ENCODE data around the gene CA4.
"Not testable (repeated sequence)": the region's sequence is repeated elsewhere in the genome, so short reads cannot be mapped to it uniquely, and the experiment has no call there.

Gene CA4

GRCh38 chr17:60193482-60193881, 43.7 kb downstream of the CA4 start:
- ChIA-PET CTCF (interaction anchor here (1.0 kb wide), 1 partner anchor 23 kb away, joined by 3 read pairs; no protein-coding TSS in a partner anchor), POLR2A (no interaction called here)
- TF ChIP-seq, protein P1, sequence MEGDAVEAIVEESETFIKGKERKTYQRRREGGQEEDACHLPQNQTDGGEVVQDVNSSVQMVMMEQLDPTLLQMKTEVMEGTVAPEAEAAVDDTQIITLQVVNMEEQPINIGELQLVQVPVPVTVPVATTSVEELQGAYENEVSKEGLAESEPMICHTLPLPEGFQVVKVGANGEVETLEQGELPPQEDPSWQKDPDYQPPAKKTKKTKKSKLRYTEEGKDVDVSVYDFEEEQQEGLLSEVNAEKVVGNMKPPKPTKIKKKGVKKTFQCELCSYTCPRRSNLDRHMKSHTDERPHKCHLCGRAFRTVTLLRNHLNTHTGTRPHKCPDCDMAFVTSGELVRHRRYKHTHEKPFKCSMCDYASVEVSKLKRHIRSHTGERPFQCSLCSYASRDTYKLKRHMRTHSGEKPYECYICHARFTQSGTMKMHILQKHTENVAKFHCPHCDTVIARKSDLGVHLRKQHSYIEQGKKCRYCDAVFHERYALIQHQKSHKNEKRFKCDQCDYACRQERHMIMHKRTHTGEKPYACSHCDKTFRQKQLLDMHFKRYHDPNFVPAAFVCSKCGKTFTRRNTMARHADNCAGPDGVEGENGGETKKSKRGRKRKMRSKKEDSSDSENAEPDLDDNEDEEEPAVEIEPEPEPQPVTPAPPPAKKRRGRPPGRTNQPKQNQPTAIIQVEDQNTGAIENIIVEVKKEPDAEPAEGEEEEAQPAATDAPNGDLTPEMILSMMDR (IDR thresholded peaks at IDR 0.05; ENCODE audit: control extremely low read depth, extremely low read depth, low read depth, missing control alignments): no peak
- no peak for DNase-seq (ENCODE audit: extremely low spot score)

GRCh38 chr17:60194141-60194540, 44.4 kb downstream of the CA4 start:
- DNase-seq (ENCODE audit: extremely low spot score); POLR2A ChIA-PET; CTCF ChIA-PET: not testable (repeated sequence)

DNA sequence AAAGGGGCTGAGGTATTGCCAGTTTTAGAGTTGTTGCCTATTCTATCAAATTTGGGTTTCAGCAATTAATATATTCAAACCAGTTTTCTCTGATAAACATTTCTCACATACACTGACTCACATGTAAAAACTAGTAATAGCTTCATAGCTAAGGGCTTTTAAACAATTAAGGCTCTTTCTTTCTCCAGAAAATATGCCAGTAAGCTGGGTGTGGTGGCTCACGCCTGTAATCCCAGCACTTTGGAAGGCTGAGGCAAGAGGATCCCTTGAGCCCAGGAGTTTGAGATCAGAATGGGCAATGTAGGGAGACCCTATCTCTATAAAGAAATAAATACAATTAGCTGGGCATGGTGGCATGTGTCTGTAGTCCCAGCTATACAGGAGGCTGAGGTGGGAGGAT, 48.9 kb downstream of the CA4 start:
- DNase-seq (ENCODE audit: extremely low spot score); CTCF ChIA-PET; POLR2A ChIA-PET: not testable (repeated sequence)

DNA sequence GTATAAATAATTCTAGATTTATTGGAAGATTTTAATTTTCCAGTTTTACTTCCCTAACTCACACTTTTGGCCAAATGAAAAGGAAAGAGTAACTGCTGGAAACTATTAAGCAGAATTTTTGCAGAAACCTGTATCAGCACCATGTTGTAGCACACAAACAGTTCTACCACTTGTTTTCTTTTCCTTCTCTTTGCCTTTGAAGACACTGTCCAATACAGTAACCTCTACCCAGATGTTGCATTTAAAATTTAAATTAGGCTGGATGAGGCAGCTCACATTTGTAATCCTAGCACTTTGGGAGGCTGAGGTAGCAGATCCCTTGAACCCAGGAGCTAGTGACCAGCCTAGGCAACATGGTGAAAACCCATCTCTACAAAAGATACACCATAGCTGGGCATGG, 56.0 kb downstream of the CA4 start:
- DNase-seq (ENCODE audit: extremely low spot score); CTCF ChIA-PET; POLR2A ChIA-PET: not testable (repeated sequence)

- DNase-seq (ENCODE audit: extremely low spot score); POLR2A ChIA-PET; CTCF ChIA-PET: not testable (repeated sequence)
These were observed 58.5 kb downstream of the CA4 start for GRCh38 chr17:60208302-60208701.

All from GM10248 (cell line).